Measurements from ENCODE around the gene NIM1K. TPM values are rescaled to one million over a fixed set of nuclear protein-coding genes. Genes with fewer than 3 reads are reported as not detected.

Gene NIM1K
- total and polyA plus RNA-seq, 10 of the 15 experiments (the other 5 are each of a cell fraction or from before 2014, with no cell fraction given): 0.27 to 1.7 (median 0.66) TPM

DNA sequence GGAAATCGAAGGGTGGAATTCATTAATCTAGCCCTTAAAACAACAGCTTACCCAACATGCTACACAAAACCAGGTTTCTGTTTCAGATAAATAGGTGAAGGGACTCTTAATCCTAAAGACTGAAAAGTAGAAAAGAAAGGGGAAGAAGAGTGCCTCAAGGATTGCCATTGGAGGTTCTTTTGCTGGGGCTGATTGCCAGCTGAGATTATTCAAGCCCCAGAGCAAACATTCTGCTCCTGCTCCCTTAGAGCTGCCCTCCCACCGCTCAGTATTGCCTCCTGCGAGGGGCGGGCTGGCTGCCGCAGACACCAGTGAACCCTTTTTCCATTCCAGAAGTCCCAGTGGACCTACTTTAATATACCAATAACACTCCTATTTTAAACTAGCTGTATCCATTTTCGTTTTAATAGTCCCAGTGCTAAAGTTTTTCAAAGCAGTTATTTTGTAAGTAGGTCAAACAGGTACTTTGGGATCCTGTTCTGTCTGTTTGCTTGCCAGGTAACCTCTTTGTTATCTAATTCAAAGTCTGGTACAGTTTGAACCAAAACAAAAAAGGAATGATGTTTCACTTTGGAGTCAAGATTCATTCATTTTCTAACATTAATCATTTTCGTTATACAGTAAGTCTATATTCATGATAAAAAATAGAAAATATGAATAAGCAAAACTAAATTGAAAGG, 82.5 kb downstream of the NIM1K start (continued):
- TF ChIP-seq, protein P1, sequence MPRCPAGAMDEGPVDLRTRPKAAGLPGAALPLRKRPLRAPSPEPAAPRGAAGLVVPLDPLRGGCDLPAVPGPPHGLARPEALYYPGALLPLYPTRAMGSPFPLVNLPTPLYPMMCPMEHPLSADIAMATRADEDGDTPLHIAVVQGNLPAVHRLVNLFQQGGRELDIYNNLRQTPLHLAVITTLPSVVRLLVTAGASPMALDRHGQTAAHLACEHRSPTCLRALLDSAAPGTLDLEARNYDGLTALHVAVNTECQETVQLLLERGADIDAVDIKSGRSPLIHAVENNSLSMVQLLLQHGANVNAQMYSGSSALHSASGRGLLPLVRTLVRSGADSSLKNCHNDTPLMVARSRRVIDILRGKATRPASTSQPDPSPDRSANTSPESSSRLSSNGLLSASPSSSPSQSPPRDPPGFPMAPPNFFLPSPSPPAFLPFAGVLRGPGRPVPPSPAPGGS (IDR thresholded peaks at IDR 0.05; ENCODE audit: borderline replicate concordance, insufficient read depth, low read depth, low read length, poor library complexity, severe bottlenecking): no peak
- no peak for TF ChIP-seq MYB (IDR thresholded peaks at IDR 0.05; ENCODE audit: borderline replicate concordance, low read depth, low read length)
- TF ChIP-seq CBFB (IDR thresholded peaks at IDR 0.05; ENCODE audit: low read depth): no peak
- TF ChIP-seq IKZF1 (conservative IDR thresholded peaks at IDR 0.05): no peak
- TF ChIP-seq NR2F1 (conservative IDR thresholded peaks at IDR 0.05): no peak
- no peak for TF ChIP-seq SREBF1 (IDR thresholded peaks at IDR 0.05; ENCODE audit: low read length)
- TF ChIP-seq, protein P2, sequence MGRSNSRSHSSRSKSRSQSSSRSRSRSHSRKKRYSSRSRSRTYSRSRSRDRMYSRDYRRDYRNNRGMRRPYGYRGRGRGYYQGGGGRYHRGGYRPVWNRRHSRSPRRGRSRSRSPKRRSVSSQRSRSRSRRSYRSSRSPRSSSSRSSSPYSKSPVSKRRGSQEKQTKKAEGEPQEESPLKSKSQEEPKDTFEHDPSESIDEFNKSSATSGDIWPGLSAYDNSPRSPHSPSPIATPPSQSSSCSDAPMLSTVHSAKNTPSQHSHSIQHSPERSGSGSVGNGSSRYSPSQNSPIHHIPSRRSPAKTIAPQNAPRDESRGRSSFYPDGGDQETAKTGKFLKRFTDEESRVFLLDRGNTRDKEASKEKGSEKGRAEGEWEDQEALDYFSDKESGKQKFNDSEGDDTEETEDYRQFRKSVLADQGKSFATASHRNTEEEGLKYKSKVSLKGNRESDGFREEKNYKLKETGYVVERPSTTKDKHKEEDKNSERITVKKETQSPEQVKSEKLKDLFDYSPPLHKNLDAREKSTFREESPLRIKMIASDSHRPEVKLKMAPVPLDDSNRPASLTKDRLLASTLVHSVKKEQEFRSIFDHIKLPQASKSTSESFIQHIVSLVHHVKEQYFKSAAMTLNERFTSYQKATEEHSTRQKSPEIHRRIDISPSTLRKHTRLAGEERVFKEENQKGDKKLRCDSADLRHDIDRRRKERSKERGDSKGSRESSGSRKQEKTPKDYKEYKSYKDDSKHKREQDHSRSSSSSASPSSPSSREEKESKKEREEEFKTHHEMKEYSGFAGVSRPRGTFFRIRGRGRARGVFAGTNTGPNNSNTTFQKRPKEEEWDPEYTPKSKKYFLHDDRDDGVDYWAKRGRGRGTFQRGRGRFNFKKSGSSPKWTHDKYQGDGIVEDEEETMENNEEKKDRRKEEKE (IDR thresholded peaks at IDR 0.05): no peak
- TF ChIP-seq TBL1XR1 (IDR thresholded peaks at IDR 0.05; ENCODE audit: low read depth, low read length): no peak
- TF ChIP-seq HCFC1 (IDR thresholded peaks at IDR 0.05; ENCODE audit: low read length): no peak
- TF ChIP-seq, protein P3, sequence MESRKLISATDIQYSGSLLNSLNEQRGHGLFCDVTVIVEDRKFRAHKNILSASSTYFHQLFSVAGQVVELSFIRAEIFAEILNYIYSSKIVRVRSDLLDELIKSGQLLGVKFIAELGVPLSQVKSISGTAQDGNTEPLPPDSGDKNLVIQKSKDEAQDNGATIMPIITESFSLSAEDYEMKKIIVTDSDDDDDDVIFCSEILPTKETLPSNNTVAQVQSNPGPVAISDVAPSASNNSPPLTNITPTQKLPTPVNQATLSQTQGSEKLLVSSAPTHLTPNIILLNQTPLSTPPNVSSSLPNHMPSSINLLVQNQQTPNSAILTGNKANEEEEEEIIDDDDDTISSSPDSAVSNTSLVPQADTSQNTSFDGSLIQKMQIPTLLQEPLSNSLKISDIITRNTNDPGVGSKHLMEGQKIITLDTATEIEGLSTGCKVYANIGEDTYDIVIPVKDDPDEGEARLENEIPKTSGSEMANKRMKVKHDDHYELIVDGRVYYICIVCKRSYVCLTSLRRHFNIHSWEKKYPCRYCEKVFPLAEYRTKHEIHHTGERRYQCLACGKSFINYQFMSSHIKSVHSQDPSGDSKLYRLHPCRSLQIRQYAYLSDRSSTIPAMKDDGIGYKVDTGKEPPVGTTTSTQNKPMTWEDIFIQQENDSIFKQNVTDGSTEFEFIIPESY (IDR thresholded peaks at IDR 0.05): no peak
- no peak for TF ChIP-seq PML (IDR thresholded peaks at IDR 0.05; ENCODE audit: low read length)
- TF ChIP-seq, protein P4, sequence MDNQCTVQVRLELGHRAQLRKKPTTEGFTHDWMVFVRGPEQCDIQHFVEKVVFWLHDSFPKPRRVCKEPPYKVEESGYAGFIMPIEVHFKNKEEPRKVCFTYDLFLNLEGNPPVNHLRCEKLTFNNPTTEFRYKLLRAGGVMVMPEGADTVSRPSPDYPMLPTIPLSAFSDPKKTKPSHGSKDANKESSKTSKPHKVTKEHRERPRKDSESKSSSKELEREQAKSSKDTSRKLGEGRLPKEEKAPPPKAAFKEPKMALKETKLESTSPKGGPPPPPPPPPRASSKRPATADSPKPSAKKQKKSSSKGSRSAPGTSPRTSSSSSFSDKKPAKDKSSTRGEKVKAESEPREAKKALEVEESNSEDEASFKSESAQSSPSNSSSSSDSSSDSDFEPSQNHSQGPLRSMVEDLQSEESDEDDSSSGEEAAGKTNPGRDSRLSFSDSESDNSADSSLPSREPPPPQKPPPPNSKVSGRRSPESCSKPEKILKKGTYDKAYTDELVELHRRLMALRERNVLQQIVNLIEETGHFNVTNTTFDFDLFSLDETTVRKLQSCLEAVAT (IDR thresholded peaks at IDR 0.05): no peak
